ENCODE measurements around the gene PALD1. TPM values are rescaled to one million over a fixed set of nuclear protein-coding genes. Genes with fewer than 3 reads are reported as not detected.

The PALD1 gene
- total RNA-seq, 1 donor from 2014 or later = 120 TPM

GRCh38 chr10:70504521-70505358 lies 26.2 kb downstream of the PALD1 start:
- DNase-seq (ENCODE audit: low read depth in 2 of 2) = no peak

- DNase-seq (ENCODE audit: low read depth in 2 of 2) = no peak
Observed at GRCh38 chr10:70505908-70506307, 27.3 kb downstream of the PALD1 start.

GRCh38 chr10:70507966-70508365 lies 29.4 kb downstream of the PALD1 start:
- no peak for DNase-seq (ENCODE audit: low read depth in 2 of 2)

DNA sequence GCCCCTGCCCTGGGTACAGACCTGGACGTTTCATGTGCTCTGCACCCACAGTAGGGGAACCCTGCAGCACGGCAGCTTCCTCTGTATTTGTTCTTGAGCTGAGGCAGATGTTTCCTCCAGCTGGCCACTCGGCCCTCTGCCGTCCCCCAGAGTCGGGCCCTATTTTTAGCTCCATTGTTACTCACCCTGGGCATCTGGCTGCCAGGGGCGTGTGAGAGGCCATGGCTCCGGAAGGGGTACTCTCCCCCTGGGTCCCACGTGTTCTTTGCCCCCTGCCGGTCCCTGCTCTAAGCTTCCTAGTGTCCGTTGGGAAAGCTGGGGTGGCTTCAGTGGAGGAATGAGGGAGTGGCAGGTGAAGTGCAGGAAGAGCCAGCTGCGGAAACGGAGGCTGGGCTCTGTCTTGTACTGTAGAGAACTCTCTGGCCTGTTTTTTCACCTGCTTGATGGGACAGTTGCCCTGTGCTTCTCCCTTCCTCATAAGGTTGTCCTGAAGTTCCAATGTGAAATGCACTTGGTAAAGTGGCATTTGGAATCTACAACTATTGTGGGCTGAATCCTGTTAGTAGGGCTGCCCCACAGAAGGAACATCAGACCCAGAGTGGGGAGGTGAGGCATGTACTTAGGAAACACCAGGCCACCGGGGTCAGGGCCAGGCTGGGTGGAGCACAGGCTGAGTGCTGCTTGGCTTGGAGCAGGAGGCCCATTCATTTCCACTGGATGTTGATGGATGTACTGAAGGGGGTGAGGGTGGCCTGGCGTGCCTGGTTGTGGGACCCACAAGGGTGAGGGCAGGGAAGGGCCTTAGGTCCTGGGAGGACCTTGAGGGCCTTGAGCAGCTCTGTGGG lies 30.6 kb downstream of the PALD1 start:
- peak; percentile 83 to 90 for DNase-seq (ENCODE audit: low read depth in 2 of 2)

- DNase-seq (ENCODE audit: low read depth in 2 of 2) = peak in 1 of 2 donors; percentile 37
Observed at GRCh38 chr10:70509757-70510147, 31.2 kb downstream of the PALD1 start.

DNA sequence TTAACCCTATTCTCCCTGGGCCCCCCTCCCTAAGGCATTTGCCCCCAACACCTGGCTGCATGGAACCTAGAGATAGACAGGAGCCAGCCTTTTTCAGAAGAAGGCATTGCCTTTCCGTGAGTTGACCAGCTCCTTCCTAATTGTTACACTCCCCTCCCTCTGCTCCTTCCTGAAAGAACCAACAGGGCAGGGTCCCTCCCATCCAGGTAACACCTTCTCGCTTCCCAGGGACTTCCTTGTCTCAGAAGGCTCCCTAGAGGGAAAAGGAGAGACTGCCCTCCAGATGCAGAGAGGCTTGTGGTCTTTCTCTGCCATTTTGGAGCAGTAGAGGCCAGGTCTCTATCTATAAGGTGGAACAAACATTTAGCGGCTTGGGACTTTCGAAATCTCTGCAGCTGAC lies 31.9 kb downstream of the PALD1 start:
- no peak for DNase-seq (ENCODE audit: low read depth in 2 of 2)

- no peak for DNase-seq (ENCODE audit: low read depth in 2 of 2)
Observed at GRCh38 chr10:70510904-70511303, 32.3 kb downstream of the PALD1 start.

- no peak for DNase-seq (ENCODE audit: low read depth in 2 of 2)
Observed at GRCh38 chr10:70512149-70512639, 33.6 kb downstream of the PALD1 start.

GRCh38 chr10:70513848-70514309 lies 35.3 kb downstream of the PALD1 start:
- DNase-seq (ENCODE audit: low read depth in 2 of 2) = no peak

- DNase-seq (ENCODE audit: low read depth in 2 of 2) = no peak
Observed at GRCh38 chr10:70514591-70514990, 36.0 kb downstream of the PALD1 start.

DNA sequence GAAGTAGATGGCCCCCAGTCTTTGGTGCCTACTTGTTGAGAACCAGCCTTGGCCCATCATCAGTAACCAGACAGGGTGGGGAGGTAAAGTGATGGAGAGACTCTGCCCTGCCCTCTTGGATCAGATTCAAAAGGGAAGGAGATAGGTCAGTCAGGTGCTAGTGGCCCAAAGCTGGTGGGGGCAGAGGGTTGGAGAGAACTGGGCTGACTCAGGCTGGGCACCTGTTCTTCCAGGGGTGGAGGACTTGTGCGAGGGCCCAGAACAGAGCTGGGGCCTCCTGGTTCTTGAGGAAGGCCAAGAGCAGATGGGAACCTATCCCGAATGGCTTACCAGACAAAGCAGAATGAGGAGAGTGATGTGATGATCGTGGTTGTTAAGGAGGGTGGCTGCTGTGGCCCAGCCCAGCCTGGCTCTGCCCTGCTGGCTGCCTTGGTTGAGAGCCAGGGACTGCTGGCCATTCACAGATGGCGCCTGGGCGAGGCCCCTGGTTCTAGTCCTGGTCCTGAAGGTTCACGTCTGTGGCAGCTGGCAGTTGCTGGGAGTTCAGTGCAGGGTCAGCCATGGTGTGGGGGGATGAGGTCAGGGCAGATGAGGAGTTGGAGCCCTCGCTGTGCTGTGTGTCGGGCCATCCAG lies 36.6 kb downstream of the PALD1 start:
- no peak for DNase-seq (ENCODE audit: low read depth in 2 of 2)

GRCh38 chr10:70518695-70519094 lies 40.1 kb downstream of the PALD1 start:
- DNase-seq (ENCODE audit: low read depth in 2 of 2) = peak; percentile 71 to 85

- no peak for DNase-seq (ENCODE audit: low read depth in 2 of 2)
Observed at GRCh38 chr10:70523057-70523456, 44.5 kb downstream of the PALD1 start.

- no peak for DNase-seq (ENCODE audit: low read depth in 2 of 2)
Observed at GRCh38 chr10:70523549-70523948, 45.0 kb downstream of the PALD1 start.

DNA sequence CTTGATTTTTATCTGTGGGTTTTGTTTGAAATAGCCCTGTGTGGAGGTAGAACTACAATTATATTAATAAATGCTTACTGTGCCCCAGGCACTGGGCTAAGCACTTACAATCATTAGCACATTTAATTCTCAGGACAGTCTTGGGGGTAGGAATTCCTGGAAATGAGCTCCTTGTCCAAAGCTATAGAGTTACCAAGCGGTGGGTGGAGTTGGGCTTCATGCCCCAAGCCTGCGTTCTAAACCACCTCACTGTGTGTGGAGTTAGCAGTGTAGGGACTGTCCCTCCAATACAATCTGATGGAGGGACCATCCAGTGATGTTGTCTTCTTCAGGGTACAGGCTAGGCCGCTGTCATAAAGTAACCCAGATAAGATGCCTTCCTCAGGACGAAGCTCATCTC lies 49.7 kb downstream of the PALD1 start:
- DNase-seq (ENCODE audit: low read depth in 2 of 2) = no peak

- DNase-seq (ENCODE audit: low read depth in 2 of 2) = peak; percentile 58 to 66
Observed at GRCh38 chr10:70528741-70529362, 50.3 kb downstream of the PALD1 start.

DNA sequence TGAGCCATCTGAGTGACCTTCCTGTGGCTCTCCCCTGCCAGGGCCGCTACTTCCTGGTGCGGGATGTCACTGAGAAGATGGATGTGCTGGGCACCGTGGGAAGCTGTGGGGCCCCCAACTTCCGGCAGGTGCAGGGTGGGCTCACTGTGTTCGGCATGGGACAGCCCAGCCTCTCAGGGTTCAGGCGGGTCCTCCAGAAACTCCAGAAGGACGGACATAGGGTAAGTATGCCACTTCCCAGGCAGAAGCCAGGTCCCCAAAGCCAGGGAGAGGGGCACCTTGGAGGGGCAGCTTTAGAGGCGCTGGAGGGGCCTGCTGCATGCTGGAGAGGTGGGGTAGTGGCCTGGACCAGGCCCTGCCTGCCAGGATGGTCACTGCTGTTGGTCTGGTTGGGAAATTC lies 51.3 kb downstream of the PALD1 start:
- DNase-seq (ENCODE audit: low read depth in 2 of 2) = no peak

DNA sequence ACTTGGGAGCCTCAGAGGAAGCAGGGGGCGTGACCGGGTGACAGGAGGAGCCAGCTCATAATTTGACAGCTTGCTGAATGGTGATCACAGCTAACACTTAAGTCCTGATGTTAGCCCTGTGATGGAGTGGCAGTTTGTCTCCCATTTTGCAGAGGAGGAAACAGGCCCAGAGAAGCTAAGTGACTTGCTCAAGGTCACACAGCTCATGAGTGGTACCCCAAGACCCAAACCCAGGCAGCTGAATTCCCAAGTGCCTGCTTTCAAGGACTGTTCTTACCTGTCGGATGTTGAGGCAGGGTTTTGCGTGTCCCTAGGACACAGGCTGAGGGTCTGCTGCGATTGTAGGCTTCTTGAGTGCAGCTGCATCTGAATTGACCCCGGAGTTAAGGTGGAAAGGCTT lies 51.7 kb downstream of the PALD1 start:
- DNase-seq (ENCODE audit: low read depth in 2 of 2) = no peak

- DNase-seq (ENCODE audit: low read depth in 2 of 2) = no peak
Observed at GRCh38 chr10:70532554-70533188, 54.1 kb downstream of the PALD1 start.

- no peak for DNase-seq (ENCODE audit: low read depth in 2 of 2)
Observed at GRCh38 chr10:70533189-70533558, 54.6 kb downstream of the PALD1 start.

- peak in 1 of 2 donors; percentile 19 for DNase-seq (ENCODE audit: low read depth in 2 of 2)
Observed at GRCh38 chr10:70534281-70534680, 55.7 kb downstream of the PALD1 start.
